Esophagus squamous epithelium (tissue), 5 donors: ENCODE results near the gene LRRC4. TPM values are rescaled to one million over a fixed set of nuclear protein-coding genes. Genes with fewer than 3 reads are reported as not detected.

Experiments
- DNase-seq: peaks from one replicate; lab custom pipeline; 2025; lab: John Stamatoyannopoulos, UW
- H3K27ac ChIP-seq, 4 donors: fragments of 200-600 bp; sonication (generic); one replicate each; pipeline ENCODE4 v1.5.1; 2016 to 2019; ENCODE audit warnings: mild to moderate bottlenecking in 1 of 4
- H3K27me3 ChIP-seq, 4 donors: fragments of 200-600 bp; sonication (generic); 1 replicate in 3 of 4; 2 replicates in 1 of 4; pipeline versions ENCODE4 v1.5.1 to v1.6.0; 2017 to 2021; ENCODE audit warnings: antibody characterized with exemption in 1 of 4
- H3K36me3 ChIP-seq, 3 donors: fragments of 200-600 bp; sonication (generic); one replicate each; pipeline ENCODE4 v1.5.1; 2016 to 2019
- H3K4me1 ChIP-seq, 3 donors: fragments of 200-600 bp; sonication (generic); one replicate each; pipeline ENCODE4 v1.5.1; 2017 to 2019
- H3K4me3 ChIP-seq, 4 donors: fragments of 200-600 bp; sonication (generic); 1 replicate in 3 of 4; 2 replicates in 1 of 4; pipeline ENCODE4 v1.5.1; 2016 to 2019; ENCODE audit warnings: mild to moderate bottlenecking in 2 of 4, moderate library complexity in 1 of 4
- H3K9me3 ChIP-seq, 3 donors: fragments of 200-600 bp; sonication (generic); one replicate each; pipeline ENCODE4 v1.5.1; 2016 to 2019
- CTCF ChIP-seq, 6 experiments: fragments of 450-650 bp in 4 of 6; fragments of 200-600 bp in 2 of 6; sonication (generic) in 2 of 6; IDR thresholded peaks; one replicate each; pipeline ENCODE4 v1.5.1; 2016 to 2019; ENCODE audit warnings: antibody characterized with exemption in 6 of 6, mild to moderate bottlenecking in 4 of 6, moderate library complexity in 4 of 6
- POLR2A ChIP-seq, 4 donors: fragments of 450-650 bp; IDR thresholded peaks; one replicate each; pipeline ENCODE4 v1.6.1; 2017; ENCODE audit warnings: antibody characterized with exemption in 4 of 4, mild to moderate bottlenecking in 4 of 4, moderate library complexity in 3 of 4
- WGBS, 2 donors: methylation state at CpG; one replicate each; pipeline ENCODE4 v1.1.5; 2018; 5-methylcytosine and 5-hydroxymethylcytosine counted together
- intact Hi-C: fragments of 100-400 bp; cut with DNase I; formaldehyde crosslinking; loops from one replicate; pipeline ENCODE4 v1.15.0; 2022
- total RNA-seq, 4 donors: library from RNA; depleted of rRNA; stranded (reverse); fragments of >200 nt; gene quantifications; one replicate each; pipeline ENCODE4 v1.1.0, GENCODE V29; 2016
- donor health status: DM: yes; HTN: yes; CAD: no.

The LRRC4 gene
- total RNA-seq, 4 donors from 2014 or later = 2.9 to 11.1 (median 6.5) TPM

- Histone ChIP-seq H3K9me3 (no peaks in the 10 kb centered on the region), H3K36me3 (peaks cover 0 to under 1% (median 0%) of the 10 kb centered on the region in 3 donors), H3K27me3 (no peaks in the 10 kb centered on the region), H3K4me1 (no peaks in the 10 kb centered on the region), H3K27ac (no peak overlapping the region), H3K4me3 (no peak overlapping the region)
- TF ChIP-seq CTCF (IDR thresholded peaks at IDR 0.05) = no peak
- no peak for TF ChIP-seq POLR2A (IDR thresholded peaks at IDR 0.05)
- no peak for DNase-seq
- WGBS, 2 donors = 65 to 72% methylated on average over 5 of the region's 5 CpGs
- intact Hi-C loops = no loop called here
Observed at GRCh38 chr7:128067983-128068382, 36.7 kb upstream of the LRRC4 start.

GRCh38 chr7:128066858-128067257 lies 35.6 kb upstream of the LRRC4 start:
- 57 to 68% methylated on average over 5 of the region's 5 CpGs for WGBS, 2 donors
- H3K9me3 ChIP-seq = no peaks in the 10 kb centered on the region
- H3K4me3 ChIP-seq = no peak overlapping the region
- no peaks in the 10 kb centered on the region for H3K27me3 ChIP-seq
- TF ChIP-seq CTCF (IDR thresholded peaks at IDR 0.05) (no peak), POLR2A (IDR thresholded peaks at IDR 0.05) (no peak)
- no peak overlapping the region for H3K27ac ChIP-seq
- H3K36me3 ChIP-seq = peaks cover 0 to 9% (median 0%) of the 10 kb centered on the region in 3 donors
- no peaks in the 10 kb centered on the region for H3K4me1 ChIP-seq
- DNase-seq = no peak
- intact Hi-C loops = no loop called here

GRCh38 chr7:128066395-128066794 lies 35.2 kb upstream of the LRRC4 start:
- Histone ChIP-seq H3K27me3 (no peaks in the 10 kb centered on the region), H3K4me3 (no peak overlapping the region), H3K36me3 (peaks cover 0 to 13% (median 0%) of the 10 kb centered on the region in 3 donors), H3K4me1 (no peaks in the 10 kb centered on the region), H3K27ac (no peak overlapping the region), H3K9me3 (no peaks in the 10 kb centered on the region)
- intact Hi-C loops = no loop called here
- no peak for DNase-seq
- 92 to 98% methylated on average over 8 to 9 of the region's 10 CpGs for WGBS, 2 donors
- TF ChIP-seq POLR2A (IDR thresholded peaks at IDR 0.05) = no peak
- TF ChIP-seq CTCF (IDR thresholded peaks at IDR 0.05) = no peak

- no peaks in the 10 kb centered on the region for H3K9me3 ChIP-seq
- 79 to 85% methylated on average over 4 to 5 of the region's 7 CpGs for WGBS, 2 donors
- H3K4me3 ChIP-seq = no peak overlapping the region
- H3K27me3 ChIP-seq = no peaks in the 10 kb centered on the region
- no peaks in the 10 kb centered on the region for H3K4me1 ChIP-seq
- H3K36me3 ChIP-seq = peaks cover 0 to 19% (median 0%) of the 10 kb centered on the region in 3 donors
- no peak for DNase-seq
- intact Hi-C loops = no loop called here
- TF ChIP-seq CTCF (IDR thresholded peaks at IDR 0.05) (no peak), POLR2A (IDR thresholded peaks at IDR 0.05) (no peak)
- H3K27ac ChIP-seq = no peak overlapping the region
Observed at GRCh38 chr7:128065872-128066271, 34.6 kb upstream of the LRRC4 start.

- WGBS, 2 donors = 75 to 89% methylated on average over 4 to 8 of the region's 8 CpGs
Observed at GRCh38 chr7:128063088-128063487, 31.9 kb upstream of the LRRC4 start.

More at GRCh38 chr7:128063088-128063487, 31.9 kb upstream of the LRRC4 start:
- no peak overlapping the region for H3K27ac ChIP-seq
- peaks cover 0 to 20% (median 0%) of the 10 kb centered on the region in 3 donors for H3K36me3 ChIP-seq
- H3K4me3 ChIP-seq = no peak overlapping the region
- TF ChIP-seq CTCF (IDR thresholded peaks at IDR 0.05) (no peak), POLR2A (IDR thresholded peaks at IDR 0.05) (no peak)
- no peaks in the 10 kb centered on the region for H3K9me3 ChIP-seq
- DNase-seq = no peak
- intact Hi-C loops = no loop called here
- H3K4me1 ChIP-seq = no peaks in the 10 kb centered on the region
- H3K27me3 ChIP-seq = no peaks in the 10 kb centered on the region
